ENCODE data around the gene OR4D1. TPM values are rescaled to one million over a fixed set of nuclear protein-coding genes. Genes with fewer than 3 reads are reported as not detected.

Gene OR4D1
- total RNA-seq, 1 experiment from 2014 or later: not detected

- no peaks in the 10 kb centered on the region for H3K4me1 ChIP-seq (ENCODE audit: insufficient read depth, low read length, poor library complexity, severe bottlenecking)
- POLR2A ChIA-PET (ENCODE audit: low non-redundant PET): interaction anchor here (0.7 kb wide), 1 partner anchor 30 kb away, joined by 7 read pairs; no protein-coding TSS in a partner anchor
- DNase-seq (ENCODE audit: low spot score): no peak
- intact Hi-C loops (cut with micrococcal nuclease; ENCODE audit: unreplicated experiment): no loop called here
- BruUV-seq (replicated peaks): no TSS peak
- TF ChIP-seq, protein P1, sequence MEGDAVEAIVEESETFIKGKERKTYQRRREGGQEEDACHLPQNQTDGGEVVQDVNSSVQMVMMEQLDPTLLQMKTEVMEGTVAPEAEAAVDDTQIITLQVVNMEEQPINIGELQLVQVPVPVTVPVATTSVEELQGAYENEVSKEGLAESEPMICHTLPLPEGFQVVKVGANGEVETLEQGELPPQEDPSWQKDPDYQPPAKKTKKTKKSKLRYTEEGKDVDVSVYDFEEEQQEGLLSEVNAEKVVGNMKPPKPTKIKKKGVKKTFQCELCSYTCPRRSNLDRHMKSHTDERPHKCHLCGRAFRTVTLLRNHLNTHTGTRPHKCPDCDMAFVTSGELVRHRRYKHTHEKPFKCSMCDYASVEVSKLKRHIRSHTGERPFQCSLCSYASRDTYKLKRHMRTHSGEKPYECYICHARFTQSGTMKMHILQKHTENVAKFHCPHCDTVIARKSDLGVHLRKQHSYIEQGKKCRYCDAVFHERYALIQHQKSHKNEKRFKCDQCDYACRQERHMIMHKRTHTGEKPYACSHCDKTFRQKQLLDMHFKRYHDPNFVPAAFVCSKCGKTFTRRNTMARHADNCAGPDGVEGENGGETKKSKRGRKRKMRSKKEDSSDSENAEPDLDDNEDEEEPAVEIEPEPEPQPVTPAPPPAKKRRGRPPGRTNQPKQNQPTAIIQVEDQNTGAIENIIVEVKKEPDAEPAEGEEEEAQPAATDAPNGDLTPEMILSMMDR (conservative IDR thresholded peaks at IDR 0.05; ENCODE audit: low read depth, low read length): no peak
- TF ChIP-seq EZH2 (IDR thresholded peaks at IDR 0.05; ENCODE audit: borderline replicate concordance, low read depth, low read length, poor library complexity, severe bottlenecking): no peak
- no peaks in the 10 kb centered on the region for H3K27me3 ChIP-seq (replicated peaks; ENCODE audit: insufficient read depth, low read depth, low read length, poor library complexity)
- peaks cover 11% of the 10 kb centered on the region for H3K36me3 ChIP-seq (ENCODE audit: insufficient read depth, low read length, poor library complexity, severe bottlenecking)
- H3K9me3 ChIP-seq (ENCODE audit: low read depth, low read length, poor library complexity, severe bottlenecking): no peaks in the 10 kb centered on the region
- CTCF ChIA-PET: no interaction called here
- H3K27ac ChIP-seq (ENCODE audit: low read depth, low read length, poor library complexity, severe bottlenecking): no peak overlapping the region
- H3K4me3 ChIP-seq (ENCODE audit: low read depth, low read length, poor library complexity, severe bottlenecking): no peak overlapping the region
These were observed 60.2 kb downstream of the OR4D1 start for GRCh38 chr17:58208344-58208743.

Other genes with a start within 250 kb of the OR4D1 start
- 53.5 and 55.6 TPM in 2 replicates for gene CUEDC1, start 193.0 kb upstream of the OR4D1 start, total RNA-seq (2021)
- gene VEZF1, start 160.1 kb upstream of the OR4D1 start, total RNA-seq (2021): 75.7 and 77.7 TPM in 2 replicates
- 491 and 512 TPM in 2 replicates for gene SRSF1, start 141.1 kb upstream of the OR4D1 start, total RNA-seq (2021)
- 29.1 and 29.8 TPM in 2 replicates for gene DYNLL2, start 65.0 kb upstream of the OR4D1 start, total RNA-seq (2021)
- not detected in 2 replicates for gene OR4D2, start 18.6 kb downstream of the OR4D1 start, total RNA-seq (2021)
- gene EPX, start 44.3 kb downstream of the OR4D1 start, total RNA-seq (2021): not detected in 2 replicates
- 28.1 and 38.7 TPM in 2 replicates for gene MKS1, start 70.9 kb downstream of the OR4D1 start, total RNA-seq (2021)
- 0.34 TPM in 1 of 2 replicates, not detected in the other for gene LPO, start 90.2 kb downstream of the OR4D1 start, total RNA-seq (2021)
- gene MPO, start 132.6 kb downstream of the OR4D1 start, total RNA-seq (2021): not detected in 2 replicates
- 0.21 and 0.24 TPM in 2 replicates for gene TSPOAP1, start 180.4 kb downstream of the OR4D1 start, total RNA-seq (2021)
- 93.1 and 106 TPM in 2 replicates for gene SUPT4H1, start 203.8 kb downstream of the OR4D1 start, total RNA-seq (2021)